ENCODE data around the gene ROBO4.

GRCh38 chr11:124935548-124936514, 38.2 kb upstream of the ROBO4 start, which contains the start of gene HEPACAM:
- no peak for TF ChIP-seq POLR2A (IDR thresholded peaks at IDR 0.05)
- TF ChIP-seq, protein P1, sequence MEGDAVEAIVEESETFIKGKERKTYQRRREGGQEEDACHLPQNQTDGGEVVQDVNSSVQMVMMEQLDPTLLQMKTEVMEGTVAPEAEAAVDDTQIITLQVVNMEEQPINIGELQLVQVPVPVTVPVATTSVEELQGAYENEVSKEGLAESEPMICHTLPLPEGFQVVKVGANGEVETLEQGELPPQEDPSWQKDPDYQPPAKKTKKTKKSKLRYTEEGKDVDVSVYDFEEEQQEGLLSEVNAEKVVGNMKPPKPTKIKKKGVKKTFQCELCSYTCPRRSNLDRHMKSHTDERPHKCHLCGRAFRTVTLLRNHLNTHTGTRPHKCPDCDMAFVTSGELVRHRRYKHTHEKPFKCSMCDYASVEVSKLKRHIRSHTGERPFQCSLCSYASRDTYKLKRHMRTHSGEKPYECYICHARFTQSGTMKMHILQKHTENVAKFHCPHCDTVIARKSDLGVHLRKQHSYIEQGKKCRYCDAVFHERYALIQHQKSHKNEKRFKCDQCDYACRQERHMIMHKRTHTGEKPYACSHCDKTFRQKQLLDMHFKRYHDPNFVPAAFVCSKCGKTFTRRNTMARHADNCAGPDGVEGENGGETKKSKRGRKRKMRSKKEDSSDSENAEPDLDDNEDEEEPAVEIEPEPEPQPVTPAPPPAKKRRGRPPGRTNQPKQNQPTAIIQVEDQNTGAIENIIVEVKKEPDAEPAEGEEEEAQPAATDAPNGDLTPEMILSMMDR (IDR thresholded peaks at IDR 0.05) = no peak
